ENCODE measurements around the gene PLAC8. TPM values are rescaled to one million over a fixed set of nuclear protein-coding genes. Genes with fewer than 3 reads are reported as not detected.
"Not testable (repeated sequence)": the region's sequence is repeated elsewhere in the genome, so short reads cannot be mapped to it uniquely, and the experiment has no call there.

PLAC8 gene
- total RNA-seq, 2 experiments from 2014 or later: 395 to 418 TPM

GRCh38 chr4:83128240-83128929 lies 13.9 kb upstream of the PLAC8 start:
- Mint-ChIP-seq H3K4me1 (peaks cover 31% of the 10 kb centered on the region), H3K36me3 (ENCODE audit: low read depth) (peaks cover 4% of the 10 kb centered on the region), H3K9me3 (peaks cover 12% of the 10 kb centered on the region), H3K27me3 (peaks cover 3% of the 10 kb centered on the region), H3K4me3 (no peak overlapping the region), H3K27ac (no peak overlapping the region)
- no peak for DNase-seq
- ChIA-PET POLR2A (no interaction called here), CTCF (interaction anchor here (0.7 to 1.0 kb wide), 2 partner anchors 22 to 44 kb away, joined by 3 to 5 read pairs; no protein-coding TSS in a partner anchor)

DNA sequence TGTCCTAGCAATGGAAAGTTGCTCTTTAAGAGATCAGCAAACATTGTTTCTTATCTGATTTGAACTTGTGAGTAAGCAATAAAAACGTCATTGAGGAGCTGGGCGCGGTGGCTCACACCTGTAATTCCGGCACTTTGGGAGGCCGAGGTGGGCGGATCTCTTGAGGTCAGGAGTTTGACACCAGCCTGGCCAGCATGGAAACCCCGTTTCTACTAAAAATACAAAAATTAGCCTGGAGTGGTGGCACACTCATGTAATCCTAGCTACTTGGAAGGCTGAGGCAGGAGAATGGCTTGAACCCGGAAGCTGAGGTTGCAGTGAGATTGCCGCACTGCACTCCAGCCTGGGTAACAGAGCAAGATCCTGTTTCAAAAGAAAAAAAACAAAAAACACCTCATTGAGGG lies 11.2 kb upstream of the PLAC8 start:
- H3K4me1 Mint-ChIP-seq: peaks cover 29% of the 10 kb centered on the region
- peaks cover 8% of the 10 kb centered on the region for H3K36me3 Mint-ChIP-seq (ENCODE audit: low read depth)
- DNase-seq: peak; percentile 44
- ChIA-PET POLR2A (interaction anchor here (0.6 kb wide), 1 partner anchor 10 kb away, joined by 10 read pairs; no protein-coding TSS in a partner anchor), CTCF (interaction anchor here (0.6 to 1.9 kb wide), 6 partner anchors 11 to 154 kb away, joined by 3 to 4 read pairs (median 4); partner anchors contain the start of gene PLAC8)
- H3K9me3 Mint-ChIP-seq: peaks cover 14% of the 10 kb centered on the region
- H3K27me3 Mint-ChIP-seq: peaks cover 9% of the 10 kb centered on the region
- peak overlapping the region; percentile 92 for H3K27ac Mint-ChIP-seq
- H3K4me3 Mint-ChIP-seq: peak overlapping the region; percentile 33

DNA sequence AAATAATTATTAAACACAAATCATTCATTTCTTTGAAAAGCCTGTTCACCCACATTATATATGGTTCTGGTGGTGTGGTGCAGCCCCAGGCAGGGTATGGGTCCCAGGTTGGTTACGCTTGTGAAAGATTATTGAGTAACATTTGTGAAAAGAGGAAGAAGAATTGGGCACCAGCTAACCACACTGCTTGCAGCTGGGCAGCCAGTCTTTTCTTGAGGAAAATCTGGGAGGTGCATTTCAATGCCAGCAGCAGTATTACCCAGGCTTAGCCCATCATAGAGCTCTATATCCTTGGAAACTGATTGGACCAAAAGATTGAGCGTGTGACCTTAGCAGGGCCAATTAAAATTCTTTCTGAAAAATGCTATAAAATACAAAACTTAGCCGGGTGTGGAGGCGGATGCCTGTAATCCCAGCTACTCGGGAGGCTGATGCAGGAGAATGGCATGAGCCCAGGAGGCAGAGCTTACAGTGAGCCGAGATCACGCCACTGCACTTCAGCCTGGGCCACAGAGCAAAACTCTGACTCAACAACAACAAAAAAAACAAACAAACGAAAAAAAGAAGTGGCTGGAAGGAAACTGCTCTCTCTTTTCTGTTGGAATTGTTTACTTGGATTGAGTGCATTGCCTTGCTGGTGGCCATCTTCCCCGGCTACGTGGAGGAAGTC lies 9.7 kb upstream of the PLAC8 start:
- ChIA-PET POLR2A (no interaction called here), CTCF (interaction anchor here (0.9 to 2.8 kb wide), 6 partner anchors 10 to 93 kb away, joined by 3 to 21 read pairs (median 4); partner anchors contain the start of gene PLAC8)
- Mint-ChIP-seq H3K9me3 (peaks cover 12% of the 10 kb centered on the region), H3K4me3 (no peak overlapping the region), H3K27ac (peak overlapping the region; percentile 43), H3K36me3 (ENCODE audit: low read depth) (peaks cover 8% of the 10 kb centered on the region), H3K27me3 (peaks cover 9% of the 10 kb centered on the region), H3K4me1 (peaks cover 29% of the 10 kb centered on the region)
- DNase-seq: no peak

DNA sequence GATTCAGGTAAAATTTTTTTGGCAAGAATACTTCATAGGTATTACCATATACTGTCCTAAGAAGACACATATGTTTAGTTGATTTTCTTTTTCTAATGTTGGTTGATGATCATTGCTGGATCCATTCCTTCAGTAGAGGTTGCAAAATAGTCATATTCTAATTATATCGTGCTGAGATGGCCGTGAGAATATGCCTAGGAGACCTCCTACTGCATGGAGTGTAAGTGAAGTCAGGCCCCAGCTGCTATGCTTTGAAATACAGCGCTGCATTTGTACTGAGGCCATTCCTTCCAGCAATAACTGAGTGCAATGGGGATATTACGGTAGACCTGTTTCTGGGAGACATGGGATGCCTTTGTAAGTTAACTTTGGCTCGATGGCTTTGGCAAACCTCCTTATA lies 6.7 kb upstream of the PLAC8 start:
- Mint-ChIP-seq H3K27ac (no peak overlapping the region), H3K4me1 (peaks cover 28% of the 10 kb centered on the region), H3K27me3 (peaks cover 6% of the 10 kb centered on the region), H3K36me3 (ENCODE audit: low read depth) (peaks cover 5% of the 10 kb centered on the region), H3K9me3 (peaks cover 8% of the 10 kb centered on the region), H3K4me3 (no peak overlapping the region)
- no peak for DNase-seq
- POLR2A ChIA-PET: no interaction called here
- CTCF ChIA-PET: interaction anchor here (1.0 to 1.5 kb wide), 2 partner anchors 8 to 11 kb away, joined by 7 to 8 read pairs; no protein-coding TSS in a partner anchor

- Mint-ChIP-seq H3K4me3 (no peak overlapping the region), H3K9me3 (peaks cover 8% of the 10 kb centered on the region), H3K36me3 (ENCODE audit: low read depth) (peaks cover 9% of the 10 kb centered on the region), H3K27me3 (peaks cover 6% of the 10 kb centered on the region), H3K4me1 (peaks cover 31% of the 10 kb centered on the region), H3K27ac (no peak overlapping the region)
- POLR2A ChIA-PET: no interaction called here
- no peak for DNase-seq
- CTCF ChIA-PET: interaction anchor here (0.6 to 1.9 kb wide), 6 partner anchors 14 to 134 kb away, joined by 3 to 6 read pairs (median 5); no protein-coding TSS in a partner anchor
Measured at GRCh38 chr4:83118869-83119268, 4.3 kb upstream of the PLAC8 start.

DNA sequence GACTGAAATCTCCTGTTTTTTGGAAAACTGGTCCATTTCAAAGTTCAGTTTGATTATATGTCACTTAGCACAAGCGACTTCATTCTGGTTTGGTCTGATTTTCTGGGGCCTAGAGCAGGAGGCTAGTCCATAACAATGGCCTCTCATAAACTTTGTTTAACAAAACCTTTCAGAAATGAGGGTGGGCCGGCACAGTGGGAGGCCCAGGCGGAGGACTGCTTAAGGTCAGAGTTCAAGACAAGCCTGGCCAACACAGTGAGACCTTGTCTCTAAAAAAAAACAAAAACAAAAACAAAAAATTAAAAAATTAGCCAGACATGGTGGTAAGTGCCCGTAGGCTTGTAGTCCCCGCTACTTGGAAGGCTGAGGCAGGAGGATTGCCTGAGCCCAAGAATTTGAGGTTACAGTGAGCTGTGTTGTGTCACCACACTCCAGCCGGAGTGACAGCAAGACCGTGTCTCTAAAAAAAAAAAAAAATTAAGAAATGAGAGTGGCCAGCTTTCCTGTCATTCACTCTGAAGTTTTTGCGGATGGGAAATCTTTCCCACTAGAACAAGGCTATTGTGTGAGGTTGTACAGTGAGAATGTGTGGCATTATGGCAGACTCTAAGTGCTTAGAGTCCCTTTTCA lies 1.2 kb upstream of the PLAC8 start:
- Mint-ChIP-seq H3K36me3 (ENCODE audit: low read depth) (peaks cover 30% of the 10 kb centered on the region), H3K27ac (peak overlapping the region; percentile 89), H3K4me3 (peak overlapping the region; percentile 92), H3K27me3 (no peaks in the 10 kb centered on the region), H3K4me1 (peaks cover 44% of the 10 kb centered on the region), H3K9me3 (no peaks in the 10 kb centered on the region)
- CTCF ChIA-PET: interaction anchor here (0.6 to 1.6 kb wide), 2 partner anchors 9 to 96 kb away, joined by 3 to 4 read pairs; no protein-coding TSS in a partner anchor
- POLR2A ChIA-PET: interaction anchor here (0.6 to 0.7 kb wide), 2 partner anchors 10 to 102 kb away, joined by 6 to 10 read pairs; no protein-coding TSS in a partner anchor
- DNase-seq: no peak

- peaks cover 38% of the 10 kb centered on the region for H3K36me3 Mint-ChIP-seq (ENCODE audit: low read depth)
- peak overlapping the region; percentile 92 for H3K4me3 Mint-ChIP-seq
- POLR2A ChIA-PET: interaction anchor here (0.6 kb wide), 1 partner anchor 102 kb away, joined by 6 read pairs; no protein-coding TSS in a partner anchor
- H3K27me3 Mint-ChIP-seq: no peaks in the 10 kb centered on the region
- no peak for DNase-seq
- no peaks in the 10 kb centered on the region for H3K9me3 Mint-ChIP-seq
- peak overlapping the region; percentile 89 for H3K27ac Mint-ChIP-seq
- CTCF ChIA-PET: interaction anchor here (0.7 to 1.8 kb wide), 5 partner anchors 9 to 97 kb away, joined by 3 to 4 read pairs (median 3); no protein-coding TSS in a partner anchor
- peaks cover 49% of the 10 kb centered on the region for H3K4me1 Mint-ChIP-seq
Measured at GRCh38 chr4:83115000-83115399, 471 bp upstream of the PLAC8 start.

DNA sequence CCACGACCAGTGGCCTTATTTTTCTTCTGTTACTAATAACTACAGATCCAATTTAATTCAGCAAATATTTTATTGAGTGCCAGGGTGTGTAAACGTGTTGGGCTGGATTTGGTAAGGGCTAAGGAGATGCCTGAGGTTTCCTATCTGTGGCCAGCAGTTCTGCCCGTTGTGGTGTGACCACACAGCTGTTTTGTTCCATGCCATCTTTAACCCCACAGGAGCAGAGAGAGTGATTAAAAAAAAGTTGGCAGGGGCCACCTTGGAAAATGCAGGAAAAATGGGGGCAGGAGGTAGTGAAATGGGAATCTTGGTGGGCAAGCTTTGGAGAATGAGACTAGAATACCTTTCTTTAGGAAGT lies 1.1 kb downstream of the PLAC8 start:
- Mint-ChIP-seq H3K27me3 (no peaks in the 10 kb centered on the region), H3K27ac (peak overlapping the region; percentile 92), H3K9me3 (no peaks in the 10 kb centered on the region), H3K4me3 (peak overlapping the region; percentile 92), H3K4me1 (peaks cover 52% of the 10 kb centered on the region), H3K36me3 (ENCODE audit: low read depth) (peaks cover 51% of the 10 kb centered on the region)
- POLR2A ChIA-PET: interaction anchor here (1.2 kb wide), 1 partner anchor 105 kb away, joined by 5 read pairs; no protein-coding TSS in a partner anchor
- peak; percentile 34 for DNase-seq
- CTCF ChIA-PET: interaction anchor here (0.6 to 1.7 kb wide), 8 partner anchors 8 to 147 kb away, joined by 3 to 8 read pairs (median 4); no protein-coding TSS in a partner anchor

DNA sequence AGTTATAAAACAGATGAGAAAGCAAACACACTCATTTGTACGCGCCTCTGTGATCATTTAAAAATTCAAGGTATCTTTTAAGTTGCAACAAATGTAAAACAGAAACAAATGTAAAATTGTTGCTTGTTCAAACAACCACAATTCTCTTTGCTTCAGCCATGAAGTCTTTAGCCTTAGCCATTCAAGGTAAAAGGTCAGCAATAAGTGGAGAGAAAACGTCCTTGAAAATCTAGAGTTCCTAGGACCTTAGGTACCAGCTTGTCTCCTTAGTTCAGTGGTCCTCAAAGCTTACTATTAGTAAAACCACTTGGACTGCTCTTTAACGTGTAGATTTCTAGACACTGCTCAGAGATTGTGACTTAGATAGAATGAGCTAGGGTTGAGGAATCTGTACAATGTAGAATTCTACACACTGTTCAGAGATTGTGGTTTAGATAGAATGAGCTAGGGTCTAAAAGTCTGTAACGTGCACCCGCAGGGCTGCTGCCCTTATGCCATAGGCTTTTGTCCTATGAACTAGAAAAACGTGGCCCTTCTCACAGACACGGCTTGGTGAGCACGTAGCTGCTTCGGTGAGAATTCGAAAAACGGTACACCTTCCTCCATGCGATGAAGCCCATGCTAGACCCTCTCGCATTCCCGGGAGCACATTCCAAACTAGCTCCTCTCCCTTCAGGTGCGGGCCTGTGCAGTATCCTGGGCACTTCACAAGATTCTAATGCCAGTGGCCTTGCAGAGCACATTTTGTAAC lies 1.7 kb downstream of the PLAC8 start:
- ChIA-PET POLR2A (interaction anchor here (0.6 to 1.2 kb wide), 2 partner anchors 105 to 123 kb away, joined by 3 to 5 read pairs; no protein-coding TSS in a partner anchor), CTCF (interaction anchor here (0.5 to 1.7 kb wide), 13 partner anchors 9 to 148 kb away, joined by 3 to 8 read pairs (median 3); no protein-coding TSS in a partner anchor)
- H3K9me3 Mint-ChIP-seq: no peaks in the 10 kb centered on the region
- peaks cover 56% of the 10 kb centered on the region for H3K36me3 Mint-ChIP-seq (ENCODE audit: low read depth)
- H3K4me3 Mint-ChIP-seq: peak overlapping the region; percentile 92
- H3K4me1 Mint-ChIP-seq: peaks cover 50% of the 10 kb centered on the region
- peak overlapping the region; percentile 92 for H3K27ac Mint-ChIP-seq
- no peaks in the 10 kb centered on the region for H3K27me3 Mint-ChIP-seq
- peak; percentile 56 for DNase-seq

- Mint-ChIP-seq H3K9me3 (no peaks in the 10 kb centered on the region), H3K27me3 (no peaks in the 10 kb centered on the region), H3K4me3 (peak overlapping the region; percentile 92), H3K36me3 (ENCODE audit: low read depth) (peaks cover 61% of the 10 kb centered on the region), H3K27ac (peak overlapping the region; percentile 92), H3K4me1 (peaks cover 52% of the 10 kb centered on the region)
- peak; percentile 33 for DNase-seq
- ChIA-PET POLR2A (interaction anchor here (0.6 to 1.2 kb wide), 2 partner anchors 106 to 123 kb away, joined by 3 to 5 read pairs; no protein-coding TSS in a partner anchor), CTCF (interaction anchor here (0.6 to 3.8 kb wide), 12 partner anchors 9 to 172 kb away, joined by 3 to 21 read pairs (median 4); partner anchors contain the start of gene COQ2)
Measured at GRCh38 chr4:83112231-83112630, 2.3 kb downstream of the PLAC8 start.

DNA sequence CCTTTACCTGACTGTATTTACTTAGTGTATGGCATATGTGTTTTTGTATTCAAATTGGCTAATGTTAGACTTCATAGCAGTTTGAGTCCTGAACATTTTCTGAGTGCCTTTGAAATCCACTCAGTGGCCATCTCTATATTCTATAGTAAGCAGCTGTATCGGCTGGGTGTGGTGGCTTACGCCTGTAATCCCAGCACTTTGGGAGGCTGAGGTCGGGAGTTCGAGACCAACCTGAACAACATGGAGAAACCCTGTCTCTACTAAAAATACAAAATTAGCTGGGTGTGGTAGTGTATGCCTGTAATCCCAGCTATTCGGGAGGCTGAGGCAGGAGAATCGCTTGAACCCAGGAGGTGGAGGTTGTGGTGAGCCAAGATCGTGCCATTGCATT lies 2.8 kb downstream of the PLAC8 start:
- CTCF ChIA-PET: interaction anchor here (0.7 to 3.8 kb wide), 10 partner anchors 9 to 172 kb away, joined by 3 to 21 read pairs (median 3); partner anchors contain the start of gene COQ2
- Mint-ChIP-seq H3K4me1 (peaks cover 56% of the 10 kb centered on the region), H3K27ac (peak overlapping the region; percentile 92), H3K4me3 (peak overlapping the region; percentile 92), H3K36me3 (ENCODE audit: low read depth) (peaks cover 65% of the 10 kb centered on the region)
- H3K9me3 Mint-ChIP-seq, POLR2A ChIA-PET, H3K27me3 Mint-ChIP-seq: not testable (repeated sequence)
- DNase-seq: peak; percentile 16

All from activated CD4-positive, alpha-beta T cell treated with anti-CD3 and anti-CD28 coated beads, Interleukin-2, amount 10 ng/mL, durations not matched to agents 7 days and 5 days (primary cell).